ENCODE results near the gene FCHSD1. TPM values are rescaled to one million over a fixed set of nuclear protein-coding genes. Genes with fewer than 3 reads are reported as not detected.

The FCHSD1 gene
- total RNA-seq, 1 experiment from 2014 or later, result 21.2 TPM

GRCh38 chr5:141603923-141604717 lies 47.1 kb downstream of the FCHSD1 start:
- peak; percentile 98 for DNase-seq (ENCODE audit: unreplicated experiment)
- TF ChIP-seq CTCF (IDR thresholded peaks at IDR 0.05; ENCODE audit: unreplicated experiment), result no peak
- intact Hi-C loops (cut with micrococcal nuclease), result loop anchor here (1.0 to 10.0 kb wide), 2 partner anchors 15 to 629 kb away; no protein-coding TSS in a partner anchor
- BruUV-seq (replicated peaks), result TSS peak; percentile 80
- Mint-ChIP-seq H3K27me3 (ENCODE audit: insufficient read depth, unreplicated experiment) (no peaks in the 10 kb centered on the region), H3K4me3 (ENCODE audit: unreplicated experiment) (peak overlapping the region; percentile 63), H3K27ac (ENCODE audit: low read depth, unreplicated experiment) (peak overlapping the region; percentile 98), H3K9me3 (ENCODE audit: unreplicated experiment) (no peaks in the 10 kb centered on the region), H3K36me3 (ENCODE audit: insufficient read depth, unreplicated experiment) (peaks cover 18% of the 10 kb centered on the region), H3K4me1 (ENCODE audit: insufficient read depth, unreplicated experiment) (peaks cover 38% of the 10 kb centered on the region)
- ChIA-PET POLR2A (interaction anchor here (0.6 to 14.7 kb wide), 11 partner anchors 11 to 387 kb away, joined by 3 to 385 read pairs (median 4); partner anchors contain the start of genes DIAPH1, HDAC3 and RELL2), CTCF (interaction anchor here (0.6 to 9.1 kb wide), 9 partner anchors 11 to 207 kb away, joined by 3 to 165 read pairs (median 3); partner anchors contain the start of genes DIAPH1, PCDHGB5 and RELL2)

DNA sequence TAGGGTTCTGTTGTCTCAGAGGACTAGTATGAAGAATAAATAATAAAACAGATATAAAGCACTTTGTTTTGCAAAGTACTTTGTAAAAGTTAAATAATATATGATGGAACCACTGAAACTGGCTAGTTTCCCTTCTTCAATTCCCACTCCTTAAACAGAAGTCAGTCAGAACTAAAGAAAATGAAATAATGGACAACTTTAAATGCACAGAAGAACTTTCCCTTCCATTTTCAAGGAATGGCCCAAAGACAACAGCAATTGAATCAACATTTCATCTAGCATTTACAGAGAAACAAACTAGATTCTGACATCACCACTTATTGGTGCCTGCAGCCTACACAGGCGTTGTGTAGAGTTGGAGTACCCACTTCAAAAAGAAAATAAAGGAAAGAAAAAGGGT lies 48.6 kb downstream of the FCHSD1 start:
- DNase-seq (ENCODE audit: unreplicated experiment), result no peak
- Mint-ChIP-seq H3K27me3 (ENCODE audit: insufficient read depth, unreplicated experiment) (no peaks in the 10 kb centered on the region), H3K4me1 (ENCODE audit: insufficient read depth, unreplicated experiment) (peaks cover 37% of the 10 kb centered on the region), H3K9me3 (ENCODE audit: unreplicated experiment) (no peaks in the 10 kb centered on the region), H3K4me3 (ENCODE audit: unreplicated experiment) (no peak overlapping the region), H3K36me3 (ENCODE audit: insufficient read depth, unreplicated experiment) (peaks cover 18% of the 10 kb centered on the region), H3K27ac (ENCODE audit: low read depth, unreplicated experiment) (peak overlapping the region; percentile 98)
- intact Hi-C loops (cut with micrococcal nuclease), result loop anchor here (10.0 kb wide), 1 partner anchor 628 kb away; no protein-coding TSS in a partner anchor
- BruUV-seq (replicated peaks), result no TSS peak
- no peak for TF ChIP-seq CTCF (IDR thresholded peaks at IDR 0.05; ENCODE audit: unreplicated experiment)
- CTCF ChIA-PET, result interaction anchor here (0.6 to 9.1 kb wide), 10 partner anchors 9 to 519 kb away, joined by 3 to 165 read pairs (median 3); partner anchors contain the start of gene DIAPH1
- POLR2A ChIA-PET, result interaction anchor here (0.8 to 14.7 kb wide), 6 partner anchors 9 to 973 kb away, joined by 3 to 385 read pairs (median 22); partner anchors contain the start of genes DIAPH1, HDAC3 and RELL2

DNA sequence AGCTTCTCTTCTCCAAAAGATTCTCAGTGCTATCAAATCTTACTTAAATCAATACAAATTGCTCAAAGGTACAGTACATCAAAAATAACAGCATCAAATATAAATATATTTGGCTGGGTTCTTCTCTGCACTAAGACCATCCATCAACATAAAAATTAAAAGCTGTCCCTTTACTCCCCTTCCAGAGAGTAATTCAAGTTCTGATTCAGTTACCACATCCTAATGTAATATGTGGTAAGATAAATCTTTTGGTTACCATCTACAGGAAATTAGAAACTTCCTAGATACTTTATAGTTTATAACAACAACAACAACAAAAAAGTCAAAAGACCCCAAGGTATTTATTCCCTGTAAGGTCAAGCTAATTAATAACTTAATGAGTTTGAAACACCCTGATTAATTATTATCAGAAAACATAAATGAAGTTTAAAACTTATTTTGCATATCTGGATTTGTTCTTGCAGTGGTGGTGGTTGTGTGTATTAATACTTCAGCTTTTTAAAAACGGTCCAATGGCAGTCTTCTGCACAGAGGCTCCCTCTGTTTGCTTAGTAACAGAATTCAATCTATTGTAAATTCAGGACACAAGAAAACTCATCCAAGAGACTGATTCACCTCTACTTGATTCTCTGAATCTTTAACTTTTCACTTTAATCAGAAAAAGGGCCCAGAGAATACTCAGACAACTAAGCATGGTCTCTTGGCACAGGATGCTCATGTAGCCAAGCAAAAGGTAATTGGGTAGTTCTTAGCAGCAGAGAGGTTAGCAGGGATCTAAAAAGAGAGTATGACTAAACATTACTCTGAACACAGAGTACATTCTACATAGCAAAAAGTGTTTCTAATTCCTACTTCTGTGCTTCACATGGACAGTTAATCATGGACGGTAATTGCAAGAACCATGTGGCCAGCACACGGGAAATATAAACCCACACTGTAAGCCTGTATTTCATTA lies 52.5 kb downstream of the FCHSD1 start:
- intact Hi-C loops (cut with micrococcal nuclease), result no loop called here
- peaks cover 20% of the 10 kb centered on the region for H3K4me1 Mint-ChIP-seq (ENCODE audit: insufficient read depth, unreplicated experiment)
- no peaks in the 10 kb centered on the region for H3K27me3 Mint-ChIP-seq (ENCODE audit: insufficient read depth, unreplicated experiment)
- H3K9me3 Mint-ChIP-seq (ENCODE audit: unreplicated experiment), result no peaks in the 10 kb centered on the region
- DNase-seq (ENCODE audit: unreplicated experiment), result no peak
- ChIA-PET POLR2A (interaction anchor here (0.6 to 14.7 kb wide), 7 partner anchors 18 to 52 kb away, joined by 3 to 385 read pairs (median 4); partner anchors contain the start of genes DIAPH1, FCHSD1, HDAC3 and RELL2), CTCF (interaction anchor here (0.6 to 9.1 kb wide), 12 partner anchors 9 to 1253 kb away, joined by 3 to 165 read pairs (median 5); partner anchors contain the start of genes DIAPH1, HDAC3, PCDH1 and RELL2)
- BruUV-seq (replicated peaks), result no TSS peak
- H3K4me3 Mint-ChIP-seq (ENCODE audit: unreplicated experiment), result no peak overlapping the region
- no peak for TF ChIP-seq CTCF (IDR thresholded peaks at IDR 0.05; ENCODE audit: unreplicated experiment)
- H3K36me3 Mint-ChIP-seq (ENCODE audit: insufficient read depth, unreplicated experiment), result peaks cover 34% of the 10 kb centered on the region
- H3K27ac Mint-ChIP-seq (ENCODE audit: low read depth, unreplicated experiment), result peak overlapping the region; percentile 6

All from MCF 10A (cell line).